Right lobe of liver (tissue), 6 donors: ENCODE results near the gene GABARAPL1. TPM values are rescaled to one million over a fixed set of nuclear protein-coding genes. Genes with fewer than 3 reads are reported as not detected.

Experiments
- ATAC-seq, 4 donors: fragments of 200-7000 bp; cut with Tn5 transposase; one replicate each; pipeline ENCODE4 v1.9.1; 2020; ENCODE audit warnings: mild to moderate bottlenecking in 4 of 4, moderate library complexity in 4 of 4
- DNase-seq, 3 donors: peaks; one replicate each; pipeline ENCODE4 v3.0.0-alpha.2; 2020
- H3K27ac ChIP-seq, 3 donors: fragments of 200-600 bp; one replicate each; pipeline ENCODE4 v1.8.0; 2022
- H3K27me3 ChIP-seq, 2 donors: fragments of 200-600 bp; one replicate each; pipeline ENCODE4 v1.8.0; 2022
- H3K36me3 ChIP-seq, 4 donors: fragments of 200-600 bp; sonication (generic) in 1 of 4; one replicate each; pipeline versions ENCODE4 v1.5.1 to v1.8.0; 2017 to 2022; ENCODE audit warnings: control low read depth in 1 of 4
- H3K4me1 ChIP-seq, 4 donors: fragments of 200-600 bp; sonication (generic) in 1 of 4; one replicate each; pipeline versions ENCODE4 v1.5.1 to v1.8.0; 2017 to 2022; ENCODE audit warnings: control low read depth in 1 of 4
- H3K4me3 ChIP-seq, 3 donors: fragments of 200-600 bp; one replicate each; pipeline ENCODE4 v1.8.0; 2022
- H3K9me3 ChIP-seq, 4 donors: fragments of 200-600 bp; sonication (generic) in 1 of 4; one replicate each; pipeline versions ENCODE4 v1.5.1 to v1.8.0; 2017 to 2022; ENCODE audit warnings: control low read depth in 1 of 4
- POLR2A ChIP-seq: fragments of 450-650 bp; IDR thresholded peaks from one replicate; pipeline ENCODE4 v1.6.1; 2017; ENCODE audit warnings: antibody characterized with exemption, mild to moderate bottlenecking
- WGBS: methylation state at CpG from one replicate; pipeline ENCODE4 v1.1.6; 2018; ENCODE audit warnings: low coverage, low lambda C conversion rate; ENCODE audit not compliant: insufficient coverage; ENCODE audit errors: missing lambda C conversion rate; 5-methylcytosine and 5-hydroxymethylcytosine counted together
- intact Hi-C, 2 donors: fragments of 100-400 bp; cut with DNase I; formaldehyde crosslinking; loops; one replicate each; pipeline versions ENCODE4 v1.11.2 to v1.14.1; 2022
- total RNA-seq, 6 experiments: library from RNA; depleted of rRNA in 2 of 6; stranded (reverse); fragments of >200 nt in 2 of 6; fragmentation: NEBNext Ultra II Directional in 3 of 6; extraction: Animal tissue kit (Norgen Biotek cat#: 25700) in 3 of 6; gene quantifications; one replicate each; pipeline versions ENCODE4 v1.1.0 to v1.2.4, GENCODE V29; 2016 to 2023
- TF ChIP-seq, protein P1 (sequence below), 4 donors: fragments of 200-600 bp in 3 of 4; fragments of 450-650 bp in 1 of 4; IDR thresholded peaks; one replicate each; pipeline versions ENCODE4 v1.5.1 to v1.8.0; 2016 to 2022; ENCODE audit warnings: antibody characterized with exemption in 4 of 4, mild to moderate bottlenecking in 2 of 4
- donor health status: DM: no; HTN: yes; CAD: no.
- donor health status: DM: no; HTN: no; CAD: no.
- donor health status: DM: no; HTN: no; CAD: no.
- donor health status: DM: no; HTN: yes; CAD: no.
- donor health status: DM: no; HTN: yes; CAD: no.

Gene GABARAPL1
- total RNA-seq, 6 experiments from 2014 or later: 59.5 to 123 (median 83.4) TPM

DNA sequence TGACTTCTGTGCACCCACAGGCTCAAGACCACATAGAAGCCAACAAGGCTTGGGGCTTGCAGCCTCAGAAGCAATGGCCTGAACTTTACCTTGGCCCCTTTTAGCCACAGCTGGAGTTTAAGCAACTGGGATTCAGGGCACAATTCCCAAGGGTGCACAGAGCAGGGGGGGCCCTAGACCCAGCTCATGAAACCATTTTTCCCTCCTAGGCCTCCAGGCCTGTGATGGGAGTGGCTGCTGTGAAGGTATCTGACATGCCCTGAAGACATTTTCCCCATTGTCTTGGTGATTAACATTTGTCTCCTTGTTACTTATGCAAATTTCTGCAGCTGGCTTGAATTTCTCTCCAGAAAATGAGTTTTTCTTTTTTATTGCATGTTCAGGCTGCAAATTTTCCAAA lies 21.9 kb downstream of the GABARAPL1 start:
- ATAC-seq (no peak), DNase-seq (no peak)
- no peak for TF ChIP-seq POLR2A
- TF ChIP-seq, protein P1, sequence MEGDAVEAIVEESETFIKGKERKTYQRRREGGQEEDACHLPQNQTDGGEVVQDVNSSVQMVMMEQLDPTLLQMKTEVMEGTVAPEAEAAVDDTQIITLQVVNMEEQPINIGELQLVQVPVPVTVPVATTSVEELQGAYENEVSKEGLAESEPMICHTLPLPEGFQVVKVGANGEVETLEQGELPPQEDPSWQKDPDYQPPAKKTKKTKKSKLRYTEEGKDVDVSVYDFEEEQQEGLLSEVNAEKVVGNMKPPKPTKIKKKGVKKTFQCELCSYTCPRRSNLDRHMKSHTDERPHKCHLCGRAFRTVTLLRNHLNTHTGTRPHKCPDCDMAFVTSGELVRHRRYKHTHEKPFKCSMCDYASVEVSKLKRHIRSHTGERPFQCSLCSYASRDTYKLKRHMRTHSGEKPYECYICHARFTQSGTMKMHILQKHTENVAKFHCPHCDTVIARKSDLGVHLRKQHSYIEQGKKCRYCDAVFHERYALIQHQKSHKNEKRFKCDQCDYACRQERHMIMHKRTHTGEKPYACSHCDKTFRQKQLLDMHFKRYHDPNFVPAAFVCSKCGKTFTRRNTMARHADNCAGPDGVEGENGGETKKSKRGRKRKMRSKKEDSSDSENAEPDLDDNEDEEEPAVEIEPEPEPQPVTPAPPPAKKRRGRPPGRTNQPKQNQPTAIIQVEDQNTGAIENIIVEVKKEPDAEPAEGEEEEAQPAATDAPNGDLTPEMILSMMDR (IDR thresholded peaks at IDR 0.05): no peak
- Histone ChIP-seq H3K36me3 (no peaks in the 10 kb centered on the region), H3K27ac (no peak overlapping the region), H3K9me3 (no peaks in the 10 kb centered on the region), H3K4me1 (no peaks in the 10 kb centered on the region), H3K4me3 (no peak overlapping the region), H3K27me3 (no peaks in the 10 kb centered on the region)
- intact Hi-C loops: loop anchor here in 1 of 2 donors (10.0 kb wide), 1 partner anchor 330 kb away; no protein-coding TSS in a partner anchor

DNA sequence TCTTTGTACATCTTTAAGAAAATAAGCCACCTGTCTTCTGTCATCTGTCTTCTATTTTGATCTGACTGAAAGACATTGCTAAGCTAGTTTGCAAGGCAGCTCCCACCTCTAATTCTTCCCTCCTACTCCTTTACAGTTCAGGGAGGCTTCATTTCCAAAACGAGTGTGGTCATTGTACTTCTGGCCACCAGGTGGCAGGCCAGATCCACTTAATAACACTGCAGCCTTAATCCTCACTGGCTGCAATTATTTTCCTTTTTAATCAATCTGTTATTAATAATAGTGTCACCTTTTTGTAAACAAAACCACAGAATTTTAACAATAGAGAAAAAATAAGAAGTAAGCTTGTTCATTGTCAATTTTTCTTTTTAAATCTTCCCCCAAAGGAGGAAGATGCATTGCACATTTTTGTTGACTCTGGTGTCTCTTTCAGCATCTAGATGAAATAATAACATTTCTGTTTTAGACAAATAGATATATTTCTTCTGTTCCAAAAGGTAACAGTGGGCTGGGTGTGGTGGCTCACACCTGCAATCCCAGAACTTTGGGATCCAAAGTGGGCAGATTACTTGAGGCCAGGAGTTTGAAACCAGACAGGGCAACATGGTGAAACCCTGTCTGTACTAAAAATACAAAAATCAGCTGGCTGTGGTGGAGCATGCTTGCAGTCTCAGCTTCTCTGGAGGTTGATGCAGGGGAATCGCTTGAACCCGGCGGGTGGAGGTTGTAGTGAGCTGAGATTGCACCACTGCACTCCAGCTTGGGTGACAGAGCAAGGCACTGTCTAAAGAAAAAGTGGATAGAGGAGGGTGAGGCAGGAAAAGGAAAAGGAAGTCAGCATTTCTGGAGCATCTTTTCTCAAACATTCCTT lies 23.3 kb downstream of the GABARAPL1 start:
- WGBS: 31% methylated on average over 4 of the region's 4 CpGs
- Histone ChIP-seq H3K9me3 (no peaks in the 10 kb centered on the region), H3K27me3 (no peaks in the 10 kb centered on the region), H3K4me1 (no peaks in the 10 kb centered on the region), H3K27ac (no peak overlapping the region), H3K4me3 (no peak overlapping the region), H3K36me3 (no peaks in the 10 kb centered on the region)
- DNase-seq: no peak
- intact Hi-C loops: loop anchor here in 1 of 2 donors (10.0 kb wide), 1 partner anchor 329 kb away; no protein-coding TSS in a partner anchor
- no peak for TF ChIP-seq POLR2A
- TF ChIP-seq, protein P1 (IDR thresholded peaks at IDR 0.05): peak; percentile 82 to 90 (median 88)
- ATAC-seq: peak; percentile 87 to 88 (median 88)

DNA sequence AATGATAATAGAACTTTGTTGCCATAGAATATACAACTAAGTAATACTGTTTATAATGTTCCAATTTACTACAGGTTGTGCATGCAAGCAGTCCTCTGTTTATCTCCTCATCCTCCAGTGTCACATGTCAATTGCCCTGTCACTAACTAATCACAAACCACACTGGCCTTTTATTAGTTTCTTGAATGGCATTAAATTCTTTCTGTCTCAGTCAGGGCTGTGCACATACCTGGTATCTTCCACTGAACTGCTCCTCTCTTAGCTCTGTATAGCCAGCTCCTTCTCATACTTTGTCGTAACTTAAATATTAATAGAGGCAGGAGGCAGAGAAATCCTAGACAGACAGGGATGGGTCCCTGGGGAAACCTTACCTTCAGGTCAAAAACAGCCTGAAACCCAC lies 24.0 kb downstream of the GABARAPL1 start:
- Histone ChIP-seq H3K4me1 (no peaks in the 10 kb centered on the region), H3K9me3 (no peaks in the 10 kb centered on the region), H3K27ac (no peak overlapping the region), H3K4me3 (no peak overlapping the region), H3K36me3 (no peaks in the 10 kb centered on the region), H3K27me3 (no peaks in the 10 kb centered on the region)
- TF ChIP-seq POLR2A: no peak
- TF ChIP-seq, protein P1 (IDR thresholded peaks at IDR 0.05): no peak
- WGBS: 100% methylated on average over 1 of the region's 1 CpG
- DNase-seq (no peak), ATAC-seq (no peak)
- intact Hi-C loops: loop anchor here in 1 of 2 donors (10.0 kb wide), 1 partner anchor 328 kb away; no protein-coding TSS in a partner anchor

DNA sequence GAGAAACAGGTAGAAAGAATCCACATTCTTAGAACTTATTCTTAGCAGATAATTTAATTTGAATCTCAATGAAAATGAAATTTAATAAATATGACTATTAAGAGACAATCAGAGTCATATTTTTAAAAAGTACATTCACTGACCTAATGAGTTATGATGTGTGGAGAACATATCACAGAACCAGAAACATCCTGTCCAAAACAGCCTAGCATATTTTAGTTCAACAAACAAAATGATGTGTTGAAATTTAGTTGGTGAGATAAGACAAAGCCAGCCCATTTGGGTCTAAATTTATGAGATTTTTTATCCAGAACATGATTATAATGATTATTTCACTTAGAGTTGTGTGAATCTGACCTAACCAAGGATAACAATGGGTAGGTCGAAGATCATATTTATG lies 25.8 kb downstream of the GABARAPL1 start:
- Histone ChIP-seq H3K4me3 (no peak overlapping the region), H3K27me3 (no peaks in the 10 kb centered on the region), H3K36me3 (no peaks in the 10 kb centered on the region), H3K9me3 (no peaks in the 10 kb centered on the region), H3K4me1 (no peaks in the 10 kb centered on the region), H3K27ac (no peak overlapping the region)
- 86% methylated on average over 1 of the region's 1 CpG for WGBS
- intact Hi-C loops: loop anchor here in 1 of 2 donors (10.0 kb wide), 1 partner anchor 326 kb away; no protein-coding TSS in a partner anchor
- ATAC-seq (no peak), DNase-seq (no peak)
- TF ChIP-seq, protein P1 (IDR thresholded peaks at IDR 0.05): no peak
- no peak for TF ChIP-seq POLR2A
